Measurements from ENCODE around the gene PTMS. TPM values are rescaled to one million over a fixed set of nuclear protein-coding genes. Genes with fewer than 3 reads are reported as not detected.

The PTMS gene
- total RNA-seq, 1 experiment from 2014 or later = 422 TPM

GRCh38 chr12:6784296-6784695, 18.1 kb downstream of the PTMS start:
- Histone ChIP-seq H3K27me3 (ENCODE audit: insufficient read depth, low read length) (no peaks in the 10 kb centered on the region), H2BK5ac (ENCODE audit: insufficient read length, low read length) (no peak overlapping the region), H3K14ac (ENCODE audit: insufficient read depth, low read length) (no peak overlapping the region), H4K91ac (ENCODE audit: insufficient read length, low read depth, low read length) (no peak overlapping the region), H3K23ac (ENCODE audit: insufficient read length, low read depth, low read length) (no peak overlapping the region), H2BK12ac (ENCODE audit: insufficient read length, low read depth, low read length) (no peak overlapping the region), H3K18ac (ENCODE audit: insufficient read length, low read depth, low read length) (no peak overlapping the region), H3K56ac (ENCODE audit: insufficient read length, low read depth, low read length) (no peak overlapping the region), H3T11ph (ENCODE audit: low read length) (no peak overlapping the region), H4K5ac (ENCODE audit: insufficient read length, low read depth, low read length) (no peak overlapping the region), H4K20me1 (ENCODE audit: control insufficient read depth, insufficient read depth, insufficient read length) (no peaks in the 10 kb centered on the region), H3K27ac (ENCODE audit: insufficient read length, low read depth, low read length) (no peak overlapping the region), H2BK120ac (ENCODE audit: low read depth, low read length, poor library complexity, severe bottlenecking) (no peak overlapping the region), H3K79me1 (ENCODE audit: insufficient read depth, low read depth, low read length, poor library complexity, severe bottlenecking) (no peaks in the 10 kb centered on the region), H2AFZ (ENCODE audit: low read length) (no peak overlapping the region), H3K23me2 (ENCODE audit: insufficient read length, low read depth, low read length, poor library complexity, severe bottlenecking) (no peaks in the 10 kb centered on the region), H2BK15ac (ENCODE audit: low read depth, low read length) (no peak overlapping the region), H3K4ac (ENCODE audit: low read depth, low read length) (no peak overlapping the region), H3K4me2 (ENCODE audit: insufficient read depth, insufficient read length, low read length) (no peak overlapping the region), H4K8ac (replicated peaks; ENCODE audit: insufficient read length, low read depth, low read length) (no peak overlapping the region), H3K4me1 (ENCODE audit: insufficient read depth, low read length) (peaks cover 2% of the 10 kb centered on the region; the same call in 1 of the 2 replicates), H3K9me3 (ENCODE audit: control insufficient read depth, low read depth, low read length) (no peaks in the 10 kb centered on the region), H2BK20ac (ENCODE audit: low read depth, low read length, poor library complexity, severe bottlenecking) (no peak overlapping the region), H3K79me2 (ENCODE audit: insufficient read depth, low read length) (no peaks in the 10 kb centered on the region), H3K9ac (ENCODE audit: extremely low read depth, insufficient read length, low read length) (no peak overlapping the region), H2AK5ac (ENCODE audit: insufficient read length, low read length) (no peak overlapping the region)
- Mint-ChIP-seq H3K27ac (no peak overlapping the region), H3K4me1 (peaks cover 20 to 25% of the 10 kb centered on the region in 2 experiments), H3K27me3 (ENCODE audit: low read depth) (peaks cover 10% of the 10 kb centered on the region), H3K36me3 (ENCODE audit: insufficient read depth in 1 of 3, low read depth in 3 of 3) (no peaks in the 10 kb centered on the region), H3K4me3 (no peak overlapping the region; a peak in 1 of 5 replicates), H3K9me3 (no peaks in the 10 kb centered on the region)
- no peak for TF ChIP-seq CTCF (conservative IDR thresholded peaks at IDR 0.05)
- no peak for DNase-seq
- no CpG with 5 or more reads among the region's 5 CpGs for WGBS (ENCODE audit: extremely low coverage, insufficient read length, low lambda C conversion rate)
